Measurements from ENCODE around the gene FOXP1. TPM values are rescaled to one million over a fixed set of nuclear protein-coding genes. Genes with fewer than 3 reads are reported as not detected.

The FOXP1 gene
- total and polyA plus RNA-seq, 2 of the 8 experiments (the other 6 are each of a cell fraction or from before 2014, with no cell fraction given), result 13.9 to 25.4 TPM

GRCh38 chr3:71348831-71349230, 234.7 kb downstream of the FOXP1 start (continued):
- no peak for TF ChIP-seq HDAC6 (IDR thresholded peaks at IDR 0.05; ENCODE audit: low read depth, low read length)
- TF ChIP-seq BACH1 (IDR thresholded peaks at IDR 0.05; ENCODE audit: low read length), result no peak

All from H1 (cell line).